ENCODE results near the gene MRPL44.

Gene MRPL44

GRCh38 chr2:223980803-223981202 is 23.5 kb downstream of the MRPL44 start:
- DNase-seq (ENCODE audit: insufficient read length, low spot score) (no peak), FAIRE-seq (no peak)
- TF ChIP-seq, protein P1, sequence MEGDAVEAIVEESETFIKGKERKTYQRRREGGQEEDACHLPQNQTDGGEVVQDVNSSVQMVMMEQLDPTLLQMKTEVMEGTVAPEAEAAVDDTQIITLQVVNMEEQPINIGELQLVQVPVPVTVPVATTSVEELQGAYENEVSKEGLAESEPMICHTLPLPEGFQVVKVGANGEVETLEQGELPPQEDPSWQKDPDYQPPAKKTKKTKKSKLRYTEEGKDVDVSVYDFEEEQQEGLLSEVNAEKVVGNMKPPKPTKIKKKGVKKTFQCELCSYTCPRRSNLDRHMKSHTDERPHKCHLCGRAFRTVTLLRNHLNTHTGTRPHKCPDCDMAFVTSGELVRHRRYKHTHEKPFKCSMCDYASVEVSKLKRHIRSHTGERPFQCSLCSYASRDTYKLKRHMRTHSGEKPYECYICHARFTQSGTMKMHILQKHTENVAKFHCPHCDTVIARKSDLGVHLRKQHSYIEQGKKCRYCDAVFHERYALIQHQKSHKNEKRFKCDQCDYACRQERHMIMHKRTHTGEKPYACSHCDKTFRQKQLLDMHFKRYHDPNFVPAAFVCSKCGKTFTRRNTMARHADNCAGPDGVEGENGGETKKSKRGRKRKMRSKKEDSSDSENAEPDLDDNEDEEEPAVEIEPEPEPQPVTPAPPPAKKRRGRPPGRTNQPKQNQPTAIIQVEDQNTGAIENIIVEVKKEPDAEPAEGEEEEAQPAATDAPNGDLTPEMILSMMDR (IDR thresholded peaks at IDR 0.05; ENCODE audit: insufficient read depth, missing control alignments), result no peak

GRCh38 chr2:223981241-223981640 is 24.0 kb downstream of the MRPL44 start:
- no peak for DNase-seq (ENCODE audit: insufficient read length, low spot score)
- TF ChIP-seq, protein P1 (IDR thresholded peaks at IDR 0.05; ENCODE audit: insufficient read depth, missing control alignments), result no peak
- no peak for FAIRE-seq

- DNase-seq (ENCODE audit: insufficient read length, low spot score) (no peak), FAIRE-seq (no peak)
- TF ChIP-seq, protein P1 (IDR thresholded peaks at IDR 0.05; ENCODE audit: insufficient read depth, missing control alignments), result no peak
Measured at GRCh38 chr2:223989206-223989855, 32.1 kb downstream of the MRPL44 start.

- TF ChIP-seq, protein P1 (IDR thresholded peaks at IDR 0.05; ENCODE audit: insufficient read depth, missing control alignments), result no peak
- FAIRE-seq, result no peak
- DNase-seq (ENCODE audit: insufficient read length, low spot score), result no peak
Measured at GRCh38 chr2:223989856-223990232, 32.6 kb downstream of the MRPL44 start.

DNA sequence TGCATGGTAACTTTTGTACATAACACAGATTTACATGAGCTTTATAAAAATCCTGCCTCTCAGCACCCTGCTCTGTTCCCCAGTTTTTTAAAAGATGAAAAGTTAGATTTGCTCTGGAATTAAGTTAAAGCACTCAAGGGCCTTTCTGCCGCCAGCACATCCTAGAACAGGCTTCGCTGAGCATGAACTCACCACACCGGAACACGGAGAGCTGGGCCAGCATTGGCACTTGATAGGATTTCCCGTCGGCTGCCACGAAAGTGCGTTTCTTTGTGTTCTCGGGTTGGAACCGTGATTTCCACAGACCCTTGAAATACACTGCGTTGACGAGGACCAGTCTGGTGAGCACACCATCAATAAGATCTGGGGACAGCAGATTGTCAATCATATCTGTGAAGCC is 34.3 kb downstream of the MRPL44 start:
- TF ChIP-seq, protein P1 (IDR thresholded peaks at IDR 0.05; ENCODE audit: insufficient read depth, missing control alignments), result no peak
- FAIRE-seq, result no peak
- no peak for DNase-seq (ENCODE audit: insufficient read length, low spot score)

GRCh38 chr2:223993634-223994232 is 36.5 kb downstream of the MRPL44 start:
- FAIRE-seq (peak; percentile 92), DNase-seq (ENCODE audit: insufficient read length, low spot score) (no peak)
- TF ChIP-seq, protein P1 (IDR thresholded peaks at IDR 0.05; ENCODE audit: insufficient read depth, missing control alignments), result peak; percentile 94

- FAIRE-seq, result no peak
- no peak for DNase-seq (ENCODE audit: insufficient read length, low spot score)
- TF ChIP-seq, protein P1 (IDR thresholded peaks at IDR 0.05; ENCODE audit: insufficient read depth, missing control alignments), result no peak
Measured at GRCh38 chr2:223994562-223995162, 37.4 kb downstream of the MRPL44 start.
